ENCODE measurements around the gene ST6GALNAC3. TPM values are rescaled to one million over a fixed set of nuclear protein-coding genes. Genes with fewer than 3 reads are reported as not detected.

ST6GALNAC3 gene
- total RNA-seq, 1 experiment from 2014 or later = 0.82 TPM

GRCh38 chr1:76084029-76084627 lies 9.6 kb downstream of the ST6GALNAC3 start:
- Mint-ChIP-seq H3K27me3 (ENCODE audit: insufficient read depth, unreplicated experiment) (no peaks in the 10 kb centered on the region), H3K27ac (ENCODE audit: low read depth, unreplicated experiment) (no peak overlapping the region), H3K4me3 (ENCODE audit: unreplicated experiment) (no peak overlapping the region), H3K4me1 (ENCODE audit: insufficient read depth, unreplicated experiment) (no peaks in the 10 kb centered on the region), H3K9me3 (ENCODE audit: unreplicated experiment) (no peaks in the 10 kb centered on the region), H3K36me3 (ENCODE audit: insufficient read depth, unreplicated experiment) (no peaks in the 10 kb centered on the region)
- no TSS peak for BruUV-seq (replicated peaks)
- DNase-seq (ENCODE audit: unreplicated experiment) = no peak
- TF ChIP-seq CTCF (IDR thresholded peaks at IDR 0.05; ENCODE audit: unreplicated experiment) = no peak
- POLR2A ChIA-PET = interaction anchor here (0.9 kb wide), 1 partner anchor 10 kb away, joined by 3 read pairs; no protein-coding TSS in a partner anchor
- intact Hi-C loops (cut with micrococcal nuclease) = no loop called here
- CTCF ChIA-PET = no interaction called here

- H3K9me3 Mint-ChIP-seq (ENCODE audit: unreplicated experiment) = no peaks in the 10 kb centered on the region
- no peaks in the 10 kb centered on the region for H3K27me3 Mint-ChIP-seq (ENCODE audit: insufficient read depth, unreplicated experiment)
- no peak for DNase-seq (ENCODE audit: unreplicated experiment)
- H3K4me1 Mint-ChIP-seq (ENCODE audit: insufficient read depth, unreplicated experiment) = no peaks in the 10 kb centered on the region
- no peak for TF ChIP-seq CTCF (IDR thresholded peaks at IDR 0.05; ENCODE audit: unreplicated experiment)
- H3K36me3 Mint-ChIP-seq (ENCODE audit: insufficient read depth, unreplicated experiment) = no peaks in the 10 kb centered on the region
- ChIA-PET CTCF (no interaction called here), POLR2A (interaction anchor here (0.9 kb wide), 1 partner anchor 9 kb away, joined by 3 read pairs; no protein-coding TSS in a partner anchor)
- H3K27ac Mint-ChIP-seq (ENCODE audit: low read depth, unreplicated experiment) = no peak overlapping the region
- H3K4me3 Mint-ChIP-seq (ENCODE audit: unreplicated experiment) = no peak overlapping the region
- BruUV-seq (replicated peaks) = no TSS peak
- intact Hi-C loops (cut with micrococcal nuclease) = no loop called here
Observed at GRCh38 chr1:76084685-76085084, 10.1 kb downstream of the ST6GALNAC3 start.

GRCh38 chr1:76086109-76086508 lies 11.6 kb downstream of the ST6GALNAC3 start:
- DNase-seq (ENCODE audit: unreplicated experiment) = no peak
- CTCF ChIA-PET = no interaction called here
- H3K27me3 Mint-ChIP-seq (ENCODE audit: insufficient read depth, unreplicated experiment) = no peaks in the 10 kb centered on the region
- no peaks in the 10 kb centered on the region for H3K36me3 Mint-ChIP-seq (ENCODE audit: insufficient read depth, unreplicated experiment)
- no peaks in the 10 kb centered on the region for H3K9me3 Mint-ChIP-seq (ENCODE audit: unreplicated experiment)
- TF ChIP-seq CTCF (IDR thresholded peaks at IDR 0.05; ENCODE audit: unreplicated experiment) = no peak
- no peaks in the 10 kb centered on the region for H3K4me1 Mint-ChIP-seq (ENCODE audit: insufficient read depth, unreplicated experiment)
- intact Hi-C loops (cut with micrococcal nuclease) = no loop called here
- H3K27ac Mint-ChIP-seq (ENCODE audit: low read depth, unreplicated experiment) = no peak overlapping the region
- POLR2A ChIA-PET = interaction anchor here (0.6 kb wide), 1 partner anchor 376 kb away, joined by 3 read pairs; no protein-coding TSS in a partner anchor
- no TSS peak for BruUV-seq (replicated peaks)
- H3K4me3 Mint-ChIP-seq (ENCODE audit: unreplicated experiment) = no peak overlapping the region

- Mint-ChIP-seq H3K36me3 (ENCODE audit: insufficient read depth, unreplicated experiment) (no peaks in the 10 kb centered on the region), H3K9me3 (ENCODE audit: unreplicated experiment) (no peaks in the 10 kb centered on the region), H3K27ac (ENCODE audit: low read depth, unreplicated experiment) (no peak overlapping the region), H3K4me3 (ENCODE audit: unreplicated experiment) (no peak overlapping the region), H3K27me3 (ENCODE audit: insufficient read depth, unreplicated experiment) (no peaks in the 10 kb centered on the region), H3K4me1 (ENCODE audit: insufficient read depth, unreplicated experiment) (no peaks in the 10 kb centered on the region)
- no peak for TF ChIP-seq CTCF (IDR thresholded peaks at IDR 0.05; ENCODE audit: unreplicated experiment)
- no peak for DNase-seq (ENCODE audit: unreplicated experiment)
- BruUV-seq (replicated peaks) = no TSS peak
- intact Hi-C loops (cut with micrococcal nuclease) = no loop called here
- ChIA-PET POLR2A (no interaction called here), CTCF (no interaction called here)
Observed at GRCh38 chr1:76086597-76086996, 12.1 kb downstream of the ST6GALNAC3 start.

Measured in MCF 10A (cell line).